G401 (cell line): Measurements from ENCODE around the gene ACOX3. TPM values are rescaled to one million over a fixed set of nuclear protein-coding genes. Genes with fewer than 3 reads are reported as not detected.
"Not testable (repeated sequence)": the region's sequence is repeated elsewhere in the genome, so short reads cannot be mapped to it uniquely, and the experiment has no call there.

Experiments used
- DNase-seq: peaks from one replicate; pipeline ENCODE4 v3.0.0-alpha.2; 2015; ENCODE audit warnings: low spot score
- in situ Hi-C: cut with HindIII; loops from 2 replicates; pipeline ENCODE4 v1.10.0; 2016; ENCODE audit warnings: low sequenced_read_pairs, mixed read lengths
- total RNA-seq: library from RNA; depleted of rRNA; stranded (reverse); fragments of >200 nt; shearing (Covaris generic); gene quantifications from 2 replicates; pipeline ENCODE4 v1.2.3, GENCODE V29; 2014

Gene ACOX3
- total RNA-seq, 1 experiment from 2014 or later = 46.7 TPM

DNA sequence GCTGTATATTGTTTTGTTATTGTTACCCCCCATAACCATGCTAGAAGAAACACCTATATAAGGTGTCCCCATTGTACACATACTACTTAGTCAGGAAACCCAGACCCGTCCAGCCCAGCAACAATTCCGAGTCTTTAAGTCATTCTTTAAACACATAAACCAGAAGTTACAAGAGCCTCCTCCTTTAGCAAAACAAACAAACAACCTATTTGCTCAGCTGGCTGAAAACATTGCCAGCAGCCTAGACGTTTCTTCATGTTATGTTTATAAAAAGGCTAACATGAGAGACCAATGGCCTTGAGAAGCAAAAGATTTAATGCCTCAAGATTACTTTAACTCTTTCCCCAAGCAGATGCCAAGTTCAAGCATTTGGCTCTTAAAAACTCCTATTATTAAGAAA, 1.4 kb downstream of the ACOX3 start:
- in situ Hi-C loops = no loop called here
- DNase-seq = no peak

DNA sequence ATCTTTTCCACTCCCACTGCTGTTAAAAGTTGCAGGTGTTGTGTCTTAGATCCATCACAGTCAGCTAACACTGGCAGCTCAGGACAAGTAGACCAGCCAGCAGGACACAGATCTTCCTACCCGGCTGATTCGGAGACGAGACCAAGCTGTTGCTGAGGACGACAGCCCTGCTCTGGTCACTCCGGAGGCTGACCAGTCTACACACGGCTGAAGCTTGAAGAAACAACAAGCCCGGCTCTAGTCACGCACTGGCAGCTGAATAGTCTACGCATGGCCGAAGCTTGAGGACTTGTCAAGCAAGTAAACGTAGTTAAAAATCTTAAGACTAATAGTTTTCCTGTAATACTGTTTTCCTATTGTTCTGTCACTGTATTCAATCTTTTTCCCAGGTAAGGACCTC, 1.8 kb downstream of the ACOX3 start:
- in situ Hi-C loops = no loop called here
- no peak for DNase-seq

DNA sequence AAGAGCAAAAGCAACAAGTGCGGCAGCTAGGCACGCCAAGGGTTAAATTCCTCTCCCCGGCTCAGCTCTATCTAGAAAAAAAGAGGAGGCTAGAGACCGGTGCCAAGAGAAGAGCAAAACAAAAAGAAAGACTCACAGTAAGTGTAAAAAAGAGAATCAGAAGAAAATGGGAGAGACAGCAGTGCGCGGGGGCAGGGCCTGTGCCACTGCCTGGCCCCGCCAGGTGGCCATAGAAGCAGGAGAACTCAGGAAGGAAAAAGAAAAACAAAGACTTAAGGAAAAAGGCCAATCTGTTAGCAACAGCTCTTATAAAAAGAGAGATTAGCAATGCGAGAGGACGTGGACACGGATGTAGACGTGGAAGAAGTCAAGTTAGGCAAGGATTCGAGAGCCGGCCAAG, 3.2 kb downstream of the ACOX3 start:
- in situ Hi-C loops = no loop called here
- no peak for DNase-seq

DNA sequence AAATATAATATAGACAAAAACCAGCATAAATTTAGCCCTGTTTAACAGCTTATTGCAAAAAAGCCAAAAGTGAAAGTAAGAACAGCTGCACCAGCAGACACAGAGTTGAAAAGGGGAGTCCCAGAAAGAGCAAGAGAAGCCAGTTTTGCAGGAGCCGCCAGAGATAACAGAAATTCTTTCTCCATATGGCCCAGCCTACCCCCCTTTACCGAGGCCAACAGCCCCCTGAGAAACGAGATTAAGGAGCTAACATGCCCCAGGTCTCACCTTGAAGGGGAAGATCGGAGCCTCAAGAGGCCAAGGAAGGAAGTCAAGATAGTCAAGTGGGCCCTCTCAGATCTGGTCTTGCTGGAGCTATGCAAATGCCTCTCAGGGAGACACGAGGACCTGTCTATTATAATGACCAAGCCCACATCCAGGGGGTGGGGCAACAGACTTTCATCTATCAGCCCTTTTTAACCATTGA, 4.8 kb downstream of the ACOX3 start:
- DNase-seq = no peak
- in situ Hi-C loops = no loop called here

DNA sequence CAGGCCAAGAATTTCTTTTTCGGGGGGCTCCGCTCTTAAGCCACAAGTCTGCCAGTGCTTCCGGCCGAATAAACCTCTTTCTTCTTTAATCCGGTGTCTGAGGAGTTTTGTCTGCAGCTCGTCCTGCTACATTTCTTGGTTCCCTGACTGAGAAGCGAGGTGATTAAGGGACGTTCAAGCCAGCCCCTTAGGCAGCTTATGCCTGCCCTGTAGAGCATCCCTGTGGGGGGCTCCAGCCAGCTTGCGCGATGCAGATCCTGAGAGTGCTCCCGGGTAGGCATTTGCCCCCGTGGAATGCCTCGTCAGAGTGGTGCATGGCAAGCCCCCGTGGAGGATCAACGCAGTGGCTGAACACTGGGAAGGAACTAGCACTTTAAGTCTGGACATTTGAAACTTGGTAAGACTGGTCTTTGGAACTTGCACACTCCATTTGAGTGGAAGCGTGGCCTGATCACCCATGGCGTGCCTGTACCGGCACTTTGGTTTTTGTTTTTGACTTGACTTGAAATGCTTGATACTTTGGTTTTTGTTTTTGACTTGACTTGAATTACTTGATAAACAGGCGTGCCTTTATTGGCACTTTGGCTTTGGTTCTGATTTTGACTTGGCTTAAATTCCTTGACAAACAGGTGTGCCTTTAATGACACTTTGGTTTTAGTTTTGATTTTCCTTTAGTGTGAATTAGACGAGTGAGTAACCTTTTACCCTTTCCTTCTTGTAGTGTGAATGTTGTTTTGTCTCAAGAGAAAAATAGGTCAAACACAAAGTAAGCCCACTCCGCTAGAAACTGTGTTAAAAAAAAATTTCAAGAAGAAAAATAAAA, 6.1 kb downstream of the ACOX3 start:
- DNase-seq = no peak
- in situ Hi-C loops = no loop called here

DNA sequence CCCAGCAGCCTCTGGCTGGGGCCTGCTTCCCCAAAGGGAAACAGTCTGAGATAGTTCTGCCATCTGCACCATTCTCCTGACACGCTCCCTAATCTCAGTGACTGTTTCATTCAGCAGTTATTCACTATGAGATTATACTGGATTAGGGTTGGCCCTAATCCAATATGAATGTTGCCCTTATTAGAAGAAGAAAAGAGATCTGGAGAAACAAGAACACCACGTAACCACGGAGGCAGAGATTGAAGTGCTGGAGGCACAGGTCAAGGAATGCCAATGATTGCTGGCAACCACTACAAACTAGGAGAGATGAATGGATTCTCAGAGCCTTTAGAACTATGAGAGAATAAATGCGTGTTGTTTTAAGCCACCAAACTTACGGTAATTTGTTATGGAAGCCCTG, 7.4 kb downstream of the ACOX3 start:
- in situ Hi-C loops = no loop called here
- DNase-seq = no peak

DNA sequence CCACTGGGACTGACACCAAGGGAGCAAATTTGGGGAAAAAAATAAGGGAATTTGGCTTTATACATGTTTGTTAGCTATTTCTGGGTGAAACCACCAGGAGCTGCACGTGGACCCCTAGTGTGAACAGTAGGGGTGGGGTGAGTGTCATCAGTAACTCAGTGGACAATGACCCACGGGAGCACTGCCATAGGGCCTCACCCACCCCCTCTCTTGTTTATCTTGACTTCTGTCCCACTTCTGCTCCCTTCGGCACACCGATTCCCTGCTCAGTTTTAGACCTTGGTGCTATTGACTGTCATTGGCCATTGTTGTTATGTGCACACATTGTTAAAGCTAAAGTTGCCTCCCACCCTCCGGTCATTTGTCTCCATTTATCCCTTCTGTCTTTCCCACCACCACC, 9.0 kb downstream of the ACOX3 start:
- DNase-seq = no peak
- in situ Hi-C loops = no loop called here

DNA sequence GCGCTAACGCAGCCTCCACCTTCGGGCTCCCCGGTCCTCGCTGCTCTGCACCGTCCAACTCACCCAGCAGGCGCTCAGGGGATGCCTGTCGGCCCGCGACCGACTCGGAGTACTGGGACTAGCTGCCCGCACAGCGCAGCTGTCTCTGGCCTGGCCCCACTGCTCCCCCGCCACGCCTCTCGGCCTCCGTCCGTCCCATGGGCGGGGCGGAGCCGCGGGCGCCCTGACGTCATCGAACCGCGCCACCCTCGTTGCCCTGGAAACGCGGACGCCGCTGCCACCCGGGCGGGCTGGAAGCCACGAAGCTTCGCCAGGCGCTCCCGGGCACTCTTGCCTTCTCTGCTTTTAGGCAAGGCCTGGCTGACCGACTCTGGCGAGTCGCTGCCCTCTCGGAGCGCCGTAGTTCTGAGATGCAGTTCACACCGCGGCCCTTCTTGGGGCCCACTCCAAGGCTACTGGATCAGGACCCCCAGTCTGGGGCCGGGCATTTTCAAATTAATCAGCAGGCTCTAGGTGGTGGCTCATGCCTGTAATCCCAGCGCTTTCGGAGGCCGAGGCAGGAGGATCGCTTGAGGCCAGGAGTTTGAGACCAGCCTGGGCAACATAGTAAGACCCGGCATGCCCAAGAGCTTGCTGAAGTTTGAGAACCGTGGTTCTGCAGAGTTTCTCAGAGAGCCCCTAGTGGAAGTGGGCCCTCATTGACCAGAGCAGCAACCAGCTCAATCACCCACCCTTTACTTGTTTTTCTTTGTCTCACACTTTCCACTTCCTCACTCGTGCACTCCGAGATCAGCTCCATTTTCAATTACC, 12.0 kb downstream of the ACOX3 start:
- in situ Hi-C loops = no loop called here
- DNase-seq = peak; percentile 82

DNA sequence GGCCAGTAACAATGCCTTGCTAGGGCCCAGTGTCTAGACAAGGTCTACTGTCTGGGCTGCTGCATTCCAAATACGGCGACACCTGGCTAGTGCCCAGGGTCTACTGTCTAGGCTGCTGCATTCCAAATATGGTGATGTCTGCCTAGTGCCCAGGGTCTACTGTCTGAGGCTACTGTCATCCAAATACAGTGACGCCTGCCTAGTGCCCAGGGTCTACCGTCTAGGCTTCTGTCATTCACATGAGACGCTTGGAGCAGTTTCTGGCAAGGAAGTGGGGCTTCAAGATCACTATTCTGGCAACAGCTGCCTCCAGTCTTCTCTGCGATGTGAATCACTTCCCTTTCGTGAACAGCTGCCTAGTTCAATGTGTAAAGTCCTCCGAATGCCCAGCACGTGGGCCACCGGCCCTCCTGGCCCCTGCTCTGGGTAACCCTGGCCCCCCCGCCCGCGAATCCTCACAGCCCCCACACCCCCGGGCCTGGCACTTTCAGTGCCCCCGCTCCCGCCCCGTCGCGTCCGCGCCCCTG, 12.7 kb downstream of the ACOX3 start:
- in situ Hi-C loops = no loop called here
- DNase-seq = peak; percentile 24

DNA sequence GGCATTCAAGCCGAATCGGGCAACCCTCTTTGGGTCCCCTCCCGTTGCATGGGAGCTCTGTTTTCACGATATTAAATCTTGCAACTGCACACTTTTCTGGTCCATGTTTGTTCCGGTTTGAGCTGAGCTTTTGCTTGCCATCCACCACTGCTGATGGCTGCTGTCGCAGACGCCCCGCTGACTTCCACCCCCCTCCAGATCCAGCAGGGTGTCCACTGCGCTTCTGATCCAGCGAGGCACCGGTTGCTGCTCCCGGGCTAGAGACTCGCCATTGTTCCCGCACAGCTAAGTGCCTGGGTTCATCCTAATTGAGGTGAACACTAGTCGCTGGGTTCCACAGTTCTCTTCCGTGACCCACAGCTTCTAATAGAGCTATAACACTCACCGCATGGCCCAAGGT, 13.3 kb downstream of the ACOX3 start:
- DNase-seq = no peak
- in situ Hi-C loops = no loop called here

DNA sequence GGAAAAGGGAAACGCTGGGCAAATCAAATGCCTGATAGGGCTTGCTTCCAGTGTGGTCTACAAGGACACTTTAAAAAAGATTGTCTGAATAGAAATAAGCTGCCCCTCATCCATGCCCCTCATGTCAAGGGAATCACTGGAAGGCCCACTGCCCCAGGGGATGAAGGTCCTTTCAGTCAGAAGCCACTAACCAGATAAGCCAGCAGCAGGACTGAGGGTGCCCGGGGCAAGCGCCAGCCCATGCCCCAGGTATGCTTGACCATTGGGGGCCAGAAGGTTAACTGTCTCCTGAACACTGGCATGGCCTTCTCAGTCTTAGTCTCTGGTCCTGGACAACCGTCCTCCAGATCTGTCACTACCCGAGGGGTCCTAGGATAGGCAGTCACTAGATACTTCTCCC, 17.7 kb downstream of the ACOX3 start:
- in situ Hi-C loops = no loop called here
- DNase-seq = no peak

DNA sequence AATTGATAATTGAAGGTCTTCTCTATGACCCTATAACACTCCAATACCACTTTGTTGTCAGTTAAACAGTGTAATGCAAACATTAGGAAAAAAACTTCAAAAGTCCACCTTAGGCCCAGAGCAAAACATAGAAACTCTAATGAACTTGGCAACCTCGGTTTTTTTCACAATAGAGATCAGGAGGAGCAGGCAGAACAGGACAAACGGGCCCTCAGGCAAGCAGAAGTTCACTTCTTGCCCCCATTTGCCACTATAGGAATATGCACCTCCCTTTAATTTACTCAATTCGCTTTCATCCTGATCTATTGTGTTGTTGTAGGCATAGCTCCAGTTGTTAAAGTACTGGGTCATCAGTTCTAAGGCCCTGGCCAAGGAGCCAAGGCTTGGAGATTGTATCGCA, 18.2 kb downstream of the ACOX3 start:
- in situ Hi-C loops = no loop called here
- no peak for DNase-seq

DNA sequence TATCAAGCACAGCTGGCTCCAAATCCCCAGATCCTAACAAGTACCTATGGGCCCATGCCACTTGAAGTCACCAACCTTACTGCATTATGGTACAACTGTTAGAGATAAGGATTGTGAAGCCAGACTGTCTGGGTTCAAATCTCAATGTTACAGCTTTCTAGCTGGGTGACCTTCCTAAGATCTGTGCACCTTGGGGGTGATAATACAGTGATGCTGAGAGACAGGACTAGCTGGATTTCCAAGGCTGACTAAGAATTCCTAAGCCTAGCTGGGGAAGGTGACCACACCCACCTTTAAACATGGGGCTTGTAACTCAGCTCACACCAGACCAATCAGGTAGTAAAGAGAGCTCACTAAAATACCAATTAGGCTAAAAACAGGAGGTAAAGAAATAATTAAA, 20.4 kb downstream of the ACOX3 start:
- DNase-seq, in situ Hi-C loops: not testable (repeated sequence)

DNA sequence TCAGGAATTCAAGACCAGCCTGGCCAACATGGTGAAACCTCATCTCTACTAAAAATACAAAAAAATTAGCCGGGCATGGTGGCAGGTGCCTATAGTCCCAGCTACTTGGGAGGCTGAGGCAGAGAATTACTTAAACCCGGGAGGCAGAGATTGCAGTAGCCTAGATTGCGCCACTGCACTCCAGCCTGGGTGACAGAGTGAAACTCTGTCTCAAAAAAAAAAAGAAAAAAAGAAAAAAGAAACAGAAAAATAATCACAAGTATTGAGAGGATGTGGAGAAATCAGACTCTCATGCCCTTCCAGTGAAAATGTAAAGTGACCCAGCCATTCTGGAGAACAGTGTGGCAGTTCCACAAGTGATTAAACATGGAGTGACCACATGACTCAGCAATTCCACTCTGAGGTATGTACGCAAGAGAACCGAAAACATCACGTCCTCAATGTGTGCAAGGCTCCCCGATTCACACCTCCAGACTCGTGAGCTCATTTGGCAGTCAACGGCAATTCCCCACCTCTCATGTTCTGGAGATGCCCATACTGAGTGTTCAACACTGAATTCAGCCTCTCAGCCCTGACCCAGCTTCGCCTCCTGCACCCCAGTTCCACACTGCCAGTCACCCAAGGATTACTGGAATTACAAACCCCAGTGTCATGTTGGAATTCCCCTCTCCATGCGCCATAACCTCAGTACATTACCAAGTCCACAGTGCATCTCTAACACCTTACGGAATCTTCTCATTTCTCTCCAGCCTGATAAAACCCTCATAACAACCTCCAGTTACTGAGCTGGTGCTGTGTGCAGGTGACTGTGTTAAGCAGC, 21.1 kb downstream of the ACOX3 start:
- no peak for DNase-seq
- in situ Hi-C loops = no loop called here

DNA sequence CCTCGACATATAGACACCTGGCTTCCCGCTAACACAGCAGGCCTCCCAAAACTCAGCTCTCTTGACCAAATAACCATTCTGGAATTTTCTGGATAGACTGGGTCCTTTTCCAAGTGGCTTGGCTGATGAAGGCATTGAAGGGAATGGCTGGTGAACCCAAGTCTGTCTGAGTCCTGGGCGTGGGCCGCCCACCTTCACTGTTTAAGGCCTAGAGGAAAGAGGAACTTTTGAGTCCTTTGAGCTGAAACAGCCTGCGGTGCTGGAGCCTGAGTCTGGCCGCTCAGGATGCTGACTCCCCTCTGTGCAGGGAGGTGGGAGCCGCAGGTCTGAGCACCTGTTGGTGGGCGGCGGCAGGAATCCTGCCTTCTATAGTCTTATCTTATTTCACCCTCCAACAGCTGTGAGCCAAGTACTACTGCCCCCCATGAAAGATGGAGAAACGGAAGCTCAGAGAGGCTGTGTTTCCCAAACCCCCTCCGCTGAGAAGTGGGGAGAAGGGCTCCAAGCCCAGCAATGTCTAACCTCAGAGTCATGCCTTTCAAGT, 23.4 kb downstream of the ACOX3 start:
- DNase-seq = no peak
- in situ Hi-C loops = no loop called here

DNA sequence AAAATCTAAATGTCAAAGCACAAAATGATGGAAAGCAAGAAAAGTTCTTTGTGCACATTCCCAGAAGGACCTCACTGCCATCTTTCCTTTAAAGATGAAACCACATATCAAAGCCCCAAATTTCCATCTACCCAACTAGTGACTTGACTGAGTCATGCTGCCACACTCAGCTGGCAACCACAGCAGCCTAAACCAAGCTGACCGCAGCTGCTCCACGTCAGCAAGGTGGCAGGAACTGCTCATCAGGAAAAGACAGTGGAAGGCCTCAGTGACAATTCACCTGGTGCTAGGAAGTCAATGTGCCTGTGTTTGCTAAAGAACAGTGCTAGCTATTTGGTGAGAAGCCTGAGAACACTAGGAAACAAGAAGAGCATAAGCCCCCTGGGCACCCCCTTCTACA, 26.1 kb downstream of the ACOX3 start:
- in situ Hi-C loops = no loop called here
- no peak for DNase-seq

DNA sequence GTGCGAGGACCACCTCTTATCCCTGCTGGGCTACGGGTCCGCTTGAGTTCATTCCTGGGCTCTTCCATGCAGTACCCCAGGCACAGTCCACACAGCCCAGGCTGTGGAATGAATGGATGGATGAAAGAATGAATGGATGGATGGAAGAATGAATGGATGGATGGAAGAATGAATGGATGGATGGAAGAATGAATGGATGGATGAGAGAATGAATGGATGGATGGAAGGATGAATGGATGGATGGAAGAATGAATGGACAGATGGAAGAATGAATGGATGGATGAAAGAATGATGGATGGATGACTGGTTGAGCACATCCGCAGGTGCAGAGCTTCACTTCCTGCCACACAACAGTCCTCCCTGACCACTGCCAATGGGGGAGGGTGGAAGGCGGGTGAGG, 28.2 kb downstream of the ACOX3 start:
- in situ Hi-C loops = no loop called here
- no peak for DNase-seq

DNA sequence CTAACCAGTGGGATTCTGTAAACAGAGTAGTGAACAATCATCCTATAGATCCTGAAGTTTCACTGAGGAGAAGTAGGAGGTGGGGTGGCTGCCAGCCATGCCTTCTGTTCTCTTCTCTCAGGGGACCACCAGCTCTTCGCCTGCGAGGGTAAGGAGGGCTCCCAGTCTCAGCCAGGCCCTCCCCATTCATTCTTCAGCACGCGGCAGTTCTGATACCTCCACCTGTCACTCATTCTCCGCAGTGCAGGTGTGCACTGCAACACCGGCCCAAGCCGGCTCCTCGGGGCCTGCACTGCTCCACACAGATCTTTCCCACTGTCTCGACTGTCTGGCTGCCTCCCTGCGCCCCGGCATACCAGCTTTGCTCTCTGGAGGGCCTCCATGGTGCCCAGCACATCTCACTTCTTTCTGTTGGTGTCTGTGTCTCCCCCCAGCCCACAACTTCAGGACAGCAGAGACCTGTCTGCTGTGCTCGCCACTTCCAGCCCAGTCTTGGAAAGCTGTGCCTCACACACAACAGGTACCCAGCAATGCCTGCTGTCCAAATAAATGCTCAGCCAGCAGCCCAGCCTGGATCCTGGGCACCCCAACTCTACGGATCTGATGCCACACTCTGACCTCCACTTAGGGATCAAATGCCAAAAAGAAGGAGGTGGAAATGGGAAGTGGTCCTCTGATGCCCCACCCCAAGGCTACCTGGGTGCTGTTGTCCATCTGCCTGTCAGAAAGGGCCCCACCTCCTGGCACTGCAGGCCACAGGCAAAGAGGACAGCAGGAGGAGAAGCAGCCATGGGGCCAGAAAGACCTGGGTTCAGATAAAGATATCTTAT, 29.0 kb downstream of the ACOX3 start:
- in situ Hi-C loops = no loop called here
- DNase-seq = no peak
